ENCODE measurements around the gene VSTM2A.

- TF ChIP-seq CTCF (IDR thresholded peaks at IDR 0.05; ENCODE audit: insufficient read depth, low read length): no peak
- TF ChIP-seq POLR2AphosphoS5 (IDR thresholded peaks at IDR 0.05; ENCODE audit: low read depth): no peak
Measured at GRCh38 chr7:54546986-54547314, 4.8 kb downstream of the VSTM2A start.
